ENCODE data around the gene LPA. TPM values are rescaled to one million over a fixed set of nuclear protein-coding genes. Genes with fewer than 3 reads are reported as not detected.

LPA gene
- total and polyA plus RNA-seq, 4 donors = 0.03 to 1.1 TPM; not detected in 2

DNA sequence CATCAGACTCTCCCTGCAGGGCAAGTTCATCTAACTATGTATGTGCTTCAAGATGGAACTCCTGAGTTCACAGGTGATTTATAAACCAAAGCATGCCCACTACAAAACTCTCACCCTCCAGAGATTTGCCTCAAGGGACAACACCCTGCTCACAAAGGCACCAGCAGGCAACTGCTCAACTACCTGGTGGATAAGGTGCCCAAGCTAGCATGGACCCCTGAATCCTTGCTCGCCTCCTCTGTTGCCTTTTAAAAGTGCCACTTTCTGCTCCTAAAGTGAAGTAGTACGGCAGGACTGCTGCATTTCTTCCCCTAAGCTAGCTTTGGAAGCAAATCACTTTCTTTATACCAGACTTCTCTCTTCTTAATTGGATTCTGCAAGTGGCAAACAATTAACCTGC, 1.2 kb downstream of the LPA start:
- H3K36me3 ChIP-seq (ENCODE audit: control insufficient read depth in 4 of 4, insufficient read depth in 4 of 4, low read length in 4 of 4) = no peaks in the 10 kb centered on the region
- 56 to 57% methylated on average over 2 of the region's 2 CpGs for WGBS, 2 donors
- no peaks in the 10 kb centered on the region for H3K4me1 ChIP-seq (ENCODE audit: control insufficient read depth in 5 of 5, insufficient read depth in 5 of 5, low read length in 5 of 5)
- no peak overlapping the region for H3K4me3 ChIP-seq
- DNase-seq (no peak), ATAC-seq (ENCODE audit: insufficient read depth, low FRiP score) (no peak)
- TF ChIP-seq, protein P1, sequence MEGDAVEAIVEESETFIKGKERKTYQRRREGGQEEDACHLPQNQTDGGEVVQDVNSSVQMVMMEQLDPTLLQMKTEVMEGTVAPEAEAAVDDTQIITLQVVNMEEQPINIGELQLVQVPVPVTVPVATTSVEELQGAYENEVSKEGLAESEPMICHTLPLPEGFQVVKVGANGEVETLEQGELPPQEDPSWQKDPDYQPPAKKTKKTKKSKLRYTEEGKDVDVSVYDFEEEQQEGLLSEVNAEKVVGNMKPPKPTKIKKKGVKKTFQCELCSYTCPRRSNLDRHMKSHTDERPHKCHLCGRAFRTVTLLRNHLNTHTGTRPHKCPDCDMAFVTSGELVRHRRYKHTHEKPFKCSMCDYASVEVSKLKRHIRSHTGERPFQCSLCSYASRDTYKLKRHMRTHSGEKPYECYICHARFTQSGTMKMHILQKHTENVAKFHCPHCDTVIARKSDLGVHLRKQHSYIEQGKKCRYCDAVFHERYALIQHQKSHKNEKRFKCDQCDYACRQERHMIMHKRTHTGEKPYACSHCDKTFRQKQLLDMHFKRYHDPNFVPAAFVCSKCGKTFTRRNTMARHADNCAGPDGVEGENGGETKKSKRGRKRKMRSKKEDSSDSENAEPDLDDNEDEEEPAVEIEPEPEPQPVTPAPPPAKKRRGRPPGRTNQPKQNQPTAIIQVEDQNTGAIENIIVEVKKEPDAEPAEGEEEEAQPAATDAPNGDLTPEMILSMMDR (IDR thresholded peaks at IDR 0.05; ENCODE audit: control extremely low read depth, extremely low read depth) = no peak
- peaks cover 0 to 2% (median 0%) of the 10 kb centered on the region in 4 donors for H3K9me3 ChIP-seq (ENCODE audit: control insufficient read depth in 4 of 4, insufficient read depth in 3 of 4, low read length in 3 of 4)
- no peak overlapping the region for H3K27ac ChIP-seq (ENCODE audit: low read depth in 1 of 2, low read length in 1 of 2)
- no peaks in the 10 kb centered on the region for H3K27me3 ChIP-seq (ENCODE audit: control insufficient read depth in 3 of 3, insufficient read depth in 3 of 3, low read length in 2 of 3)
- H3K9ac ChIP-seq (ENCODE audit: insufficient read depth in 1 of 2, low read length in 2 of 2) = no peak overlapping the region

DNA sequence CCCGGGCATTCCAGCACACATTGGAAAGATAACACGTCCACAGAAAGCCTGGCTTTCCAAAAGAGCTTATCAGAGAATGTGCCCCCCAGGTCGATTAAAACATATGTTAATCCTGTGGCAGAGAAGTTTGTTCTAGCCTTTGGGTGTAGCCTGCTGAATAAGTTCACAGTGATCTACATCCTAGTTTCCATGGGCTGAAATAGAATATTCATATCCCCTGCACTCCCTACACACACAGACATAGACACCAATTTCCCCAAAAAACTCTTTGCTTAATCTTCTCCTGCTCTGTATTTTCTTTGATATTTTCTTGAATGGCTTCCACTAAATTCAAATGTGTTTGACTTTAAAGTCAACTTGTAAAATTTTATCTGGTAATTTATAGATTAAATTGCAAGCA, 1.6 kb downstream of the LPA start:
- H3K27me3 ChIP-seq (ENCODE audit: control insufficient read depth in 3 of 3, insufficient read depth in 3 of 3, low read length in 2 of 3) = no peaks in the 10 kb centered on the region
- ATAC-seq (ENCODE audit: insufficient read depth, low FRiP score) = no peak
- 40 to 49% methylated on average over 3 of the region's 3 CpGs for WGBS, 2 donors
- H3K4me1 ChIP-seq (ENCODE audit: control insufficient read depth in 5 of 5, insufficient read depth in 5 of 5, low read length in 5 of 5) = no peaks in the 10 kb centered on the region
- no peak overlapping the region for H3K9ac ChIP-seq (ENCODE audit: insufficient read depth in 1 of 2, low read length in 2 of 2)
- peaks cover 0 to 2% (median 1%) of the 10 kb centered on the region in 4 donors for H3K9me3 ChIP-seq (ENCODE audit: control insufficient read depth in 4 of 4, insufficient read depth in 3 of 4, low read length in 3 of 4)
- no peak overlapping the region for H3K27ac ChIP-seq (ENCODE audit: low read depth in 1 of 2, low read length in 1 of 2)
- no peaks in the 10 kb centered on the region for H3K36me3 ChIP-seq (ENCODE audit: control insufficient read depth in 4 of 4, insufficient read depth in 4 of 4, low read length in 4 of 4)
- TF ChIP-seq, protein P1 (IDR thresholded peaks at IDR 0.05; ENCODE audit: control extremely low read depth, extremely low read depth) = no peak
- H3K4me3 ChIP-seq = no peak overlapping the region
- no peak for DNase-seq

GRCh38 chr6:160661216-160661615, 2.9 kb downstream of the LPA start:
- Histone ChIP-seq H3K4me3 (peak overlapping the region; percentile 8), H3K36me3 (ENCODE audit: control insufficient read depth in 4 of 4, insufficient read depth in 4 of 4, low read length in 4 of 4) (no peaks in the 10 kb centered on the region), H3K9ac (ENCODE audit: insufficient read depth in 1 of 2, low read length in 2 of 2) (no peak overlapping the region), H3K27ac (ENCODE audit: low read depth in 1 of 2, low read length in 1 of 2) (no peak overlapping the region), H3K4me1 (ENCODE audit: control insufficient read depth in 5 of 5, insufficient read depth in 5 of 5, low read length in 5 of 5) (no peaks in the 10 kb centered on the region), H3K9me3 (ENCODE audit: control insufficient read depth in 4 of 4, insufficient read depth in 3 of 4, low read length in 3 of 4) (peaks cover 0 to 2% (median 1%) of the 10 kb centered on the region in 4 donors), H3K27me3 (ENCODE audit: control insufficient read depth in 3 of 3, insufficient read depth in 3 of 3, low read length in 2 of 3) (no peaks in the 10 kb centered on the region)
- 72 to 82% methylated on average over 3 of the region's 3 CpGs for WGBS, 2 donors
- TF ChIP-seq, protein P1 (IDR thresholded peaks at IDR 0.05; ENCODE audit: control extremely low read depth, extremely low read depth) = no peak
- no peak for DNase-seq
- ATAC-seq (ENCODE audit: insufficient read depth, low FRiP score) = no peak

GRCh38 chr6:160659562-160659961, 4.5 kb downstream of the LPA start:
- Histone ChIP-seq H3K27ac (ENCODE audit: low read depth in 1 of 2, low read length in 1 of 2) (no peak overlapping the region), H3K36me3 (ENCODE audit: control insufficient read depth in 4 of 4, insufficient read depth in 4 of 4, low read length in 4 of 4) (no peaks in the 10 kb centered on the region), H3K4me1 (ENCODE audit: control insufficient read depth in 5 of 5, insufficient read depth in 5 of 5, low read length in 5 of 5) (no peaks in the 10 kb centered on the region), H3K9me3 (ENCODE audit: control insufficient read depth in 4 of 4, insufficient read depth in 3 of 4, low read length in 3 of 4) (peaks cover 0 to 8% (median 3%) of the 10 kb centered on the region in 4 donors), H3K27me3 (ENCODE audit: control insufficient read depth in 3 of 3, insufficient read depth in 3 of 3, low read length in 2 of 3) (no peaks in the 10 kb centered on the region), H3K4me3 (no peak overlapping the region), H3K9ac (ENCODE audit: insufficient read depth in 1 of 2, low read length in 2 of 2) (no peak overlapping the region)
- 82 to 86% methylated on average over 6 of the region's 6 CpGs for WGBS, 2 donors
- no peak for ATAC-seq (ENCODE audit: insufficient read depth, low FRiP score)
- TF ChIP-seq, protein P1 (IDR thresholded peaks at IDR 0.05; ENCODE audit: control extremely low read depth, extremely low read depth) = no peak
- DNase-seq = no peak

Data from lung (tissue), 12 donors.